TTC549 (cell line): Measurements from ENCODE around the gene S100A2.
"Not testable (repeated sequence)": the region's sequence is repeated elsewhere in the genome, so short reads cannot be mapped to it uniquely, and the experiment has no call there.

ENCODE experiments used
- FAIRE-seq: peaks from 2 replicates; lab custom pipeline; 2012; peaks lifted over from hg19 to GRCh38; lab: Jason Lieb, UNC

Gene S100A2

DNA sequence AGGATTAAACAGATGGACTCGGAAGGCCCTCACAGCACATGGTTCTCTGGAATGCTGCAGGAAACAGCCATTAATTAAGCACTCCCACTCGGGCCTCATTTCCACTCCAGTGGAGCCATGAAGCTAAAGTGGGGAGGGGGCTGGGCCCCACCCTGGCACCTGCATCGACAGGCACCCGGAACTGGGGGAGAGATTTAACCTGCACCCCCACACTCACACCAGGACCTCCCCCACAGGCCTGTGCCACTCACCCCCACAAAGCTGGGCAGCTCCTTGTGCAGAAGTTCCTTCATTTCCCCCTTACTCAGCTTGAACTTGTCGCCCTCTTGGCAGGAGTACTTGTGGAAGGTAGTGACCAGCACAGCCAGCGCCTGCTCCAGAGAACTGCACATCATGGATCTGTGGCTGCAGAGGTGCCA lies 2.2 kb downstream of the S100A2 start:
- no peak for FAIRE-seq

DNA sequence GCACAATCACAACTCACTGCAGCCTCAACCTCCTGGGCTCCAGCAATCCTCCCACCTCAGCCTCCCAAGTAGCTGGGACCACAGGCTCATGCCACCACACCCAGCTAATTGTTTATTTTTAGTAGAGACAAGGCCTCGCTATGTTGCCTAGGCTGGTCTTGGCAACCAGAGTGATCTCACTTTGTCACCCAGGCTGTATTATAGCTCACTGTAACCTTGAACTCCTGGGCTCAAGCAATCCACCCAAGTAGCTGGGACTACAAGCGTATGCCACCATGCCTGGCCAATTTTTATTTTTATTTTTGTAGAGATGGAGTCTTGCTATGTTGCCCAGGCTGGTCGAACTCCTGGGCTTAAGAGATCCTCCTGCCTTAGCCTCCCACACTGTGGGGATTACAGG lies 3.6 kb downstream of the S100A2 start:
- FAIRE-seq = not testable (repeated sequence)

DNA sequence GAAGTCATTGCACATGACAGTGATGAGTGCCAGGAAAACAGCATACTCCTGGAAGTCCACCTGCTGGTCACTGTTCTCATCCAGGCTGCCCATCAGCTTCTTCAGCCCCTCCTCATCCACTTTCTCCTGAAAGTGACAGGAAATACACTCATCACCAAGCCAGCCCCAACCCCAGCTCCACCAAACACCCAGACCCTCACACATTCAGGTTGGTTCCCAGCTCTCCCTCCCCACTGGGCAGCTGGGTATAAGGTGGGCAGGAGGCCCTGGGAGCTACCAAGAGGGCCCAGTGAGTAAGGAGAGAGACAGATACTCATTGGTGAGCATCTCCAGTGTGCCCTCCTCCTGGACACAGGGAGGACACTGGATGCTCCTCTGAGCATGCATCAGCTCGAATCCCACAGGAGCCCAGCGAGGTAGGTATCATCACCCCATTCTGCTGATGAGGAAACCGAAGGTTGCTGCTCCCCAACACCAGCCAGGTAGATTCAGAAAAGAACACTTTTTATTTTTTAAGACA lies 4.1 kb downstream of the S100A2 start:
- no peak for FAIRE-seq

DNA sequence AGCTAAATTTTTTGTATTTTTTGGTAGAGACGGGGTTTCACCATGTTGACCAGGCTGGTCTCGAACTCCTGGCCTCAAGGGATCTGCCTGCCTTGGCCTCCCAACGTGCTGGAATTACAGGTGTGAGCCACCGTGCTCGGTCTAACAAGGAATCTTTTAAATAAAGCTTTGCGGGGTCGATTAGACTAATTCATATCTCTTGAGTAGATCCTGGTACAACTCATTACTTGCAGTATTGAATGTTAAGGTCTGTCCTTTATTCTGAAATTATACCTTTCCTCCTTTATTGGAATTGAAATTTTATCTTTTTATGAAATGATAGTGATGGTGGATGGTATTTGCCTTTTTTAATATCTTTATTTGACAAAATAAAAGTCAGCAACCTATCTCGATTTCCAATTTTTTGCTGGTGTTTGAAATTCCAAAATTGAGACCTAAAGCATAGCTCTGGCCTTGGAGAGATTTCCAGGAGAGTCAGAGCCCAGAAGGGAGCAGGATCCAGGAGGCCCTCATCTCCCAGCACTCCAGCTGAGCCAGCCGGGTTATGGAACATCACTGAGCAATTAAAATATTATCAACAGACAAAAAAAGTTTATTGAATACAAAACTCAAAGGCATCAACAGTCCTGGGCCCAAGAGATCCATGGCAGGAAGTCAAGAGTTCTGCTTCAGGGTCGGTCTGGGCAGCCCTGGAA lies 4.7 kb downstream of the S100A2 start:
- FAIRE-seq = no peak

DNA sequence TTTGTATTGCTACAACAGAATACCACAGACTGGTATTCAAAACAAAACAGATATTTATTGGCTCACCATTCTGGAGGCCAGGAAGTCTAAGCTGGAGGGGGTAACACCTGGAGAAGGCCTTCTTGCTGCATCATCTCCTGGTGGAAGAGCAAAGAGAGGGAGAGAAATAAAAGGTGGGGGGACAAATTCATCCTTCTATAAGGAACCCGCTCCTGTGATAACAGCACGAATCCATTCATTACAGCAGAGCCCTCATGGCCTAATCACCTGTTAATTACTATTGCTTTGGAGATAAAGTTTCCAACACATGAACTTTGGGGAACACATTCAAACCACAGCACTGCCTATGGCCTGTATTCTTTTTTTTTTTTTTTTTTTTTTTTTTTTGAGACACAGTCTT lies 5.4 kb downstream of the S100A2 start:
- no peak for FAIRE-seq

DNA sequence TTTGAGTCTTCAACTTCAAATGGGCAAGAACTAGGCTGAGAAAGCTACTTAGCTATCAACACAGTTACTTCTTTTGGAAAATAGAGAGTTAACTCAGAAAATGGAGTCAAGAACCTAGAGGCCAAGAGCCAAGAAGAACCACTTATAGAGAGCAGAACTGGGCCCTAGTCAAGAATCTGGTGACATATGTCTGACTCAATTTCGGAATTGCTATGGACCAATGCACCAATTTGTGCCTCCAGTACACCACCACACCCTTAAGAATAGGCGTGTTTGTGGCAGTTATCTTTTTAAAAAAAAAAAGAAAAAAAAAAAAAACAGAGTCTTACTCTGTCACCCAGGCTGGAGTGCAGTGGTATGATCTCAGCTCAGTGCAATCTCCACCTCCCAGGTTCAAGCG lies 7.8 kb downstream of the S100A2 start:
- FAIRE-seq = no peak

DNA sequence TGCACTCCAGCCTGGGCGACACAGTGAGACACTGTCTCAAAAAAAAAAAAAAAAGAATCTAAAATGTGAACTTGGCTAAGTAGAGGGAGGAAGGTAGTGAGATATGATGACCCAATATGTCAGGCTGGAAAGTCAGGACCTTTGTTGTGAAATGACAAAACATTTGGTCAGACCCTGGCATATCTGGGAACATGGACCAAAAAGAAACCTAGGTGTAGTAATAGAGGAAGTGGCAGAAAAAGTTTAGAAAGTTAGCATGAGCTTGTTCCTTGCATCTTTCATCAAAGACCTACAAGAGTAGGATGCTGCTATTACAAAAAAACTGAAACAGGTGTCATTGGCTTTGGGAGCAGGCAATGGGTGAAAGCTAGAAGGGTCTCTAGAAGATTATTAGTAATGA lies 9.3 kb downstream of the S100A2 start:
- no peak for FAIRE-seq

DNA sequence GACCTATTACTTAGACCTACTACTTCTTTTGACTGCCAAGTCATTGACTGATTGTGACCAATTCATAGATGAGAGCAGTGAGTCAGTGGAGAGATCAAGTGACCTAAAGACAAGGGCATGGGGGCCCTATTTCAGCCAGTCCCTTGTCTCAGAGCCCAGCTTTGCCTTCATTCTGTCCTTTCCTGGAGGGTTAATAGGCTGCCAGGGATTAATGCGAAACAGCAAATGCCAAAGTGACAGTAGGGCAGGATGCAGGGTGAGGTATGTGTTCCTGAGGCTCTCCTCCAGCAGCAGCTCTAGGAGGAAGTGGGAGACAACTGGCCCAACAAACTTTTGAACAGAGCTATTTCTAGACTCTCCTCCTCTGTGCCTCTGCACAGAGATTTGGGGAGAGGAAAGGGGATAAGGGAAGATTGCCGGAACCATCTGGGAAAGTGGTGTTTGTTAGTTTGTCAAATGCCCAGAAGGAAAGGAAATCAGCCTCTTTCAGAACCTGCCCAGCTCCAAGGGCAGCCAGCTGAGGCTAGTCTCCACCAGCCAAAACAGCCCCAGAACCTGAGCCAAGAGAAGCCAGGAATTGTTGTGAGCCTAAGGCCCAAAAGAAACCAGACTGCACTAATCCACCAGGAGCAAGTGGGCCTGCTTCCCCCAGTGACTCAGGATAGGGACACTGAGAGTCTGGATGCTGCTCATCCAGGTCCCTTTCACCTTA lies 11.7 kb downstream of the S100A2 start:
- FAIRE-seq = no peak

DNA sequence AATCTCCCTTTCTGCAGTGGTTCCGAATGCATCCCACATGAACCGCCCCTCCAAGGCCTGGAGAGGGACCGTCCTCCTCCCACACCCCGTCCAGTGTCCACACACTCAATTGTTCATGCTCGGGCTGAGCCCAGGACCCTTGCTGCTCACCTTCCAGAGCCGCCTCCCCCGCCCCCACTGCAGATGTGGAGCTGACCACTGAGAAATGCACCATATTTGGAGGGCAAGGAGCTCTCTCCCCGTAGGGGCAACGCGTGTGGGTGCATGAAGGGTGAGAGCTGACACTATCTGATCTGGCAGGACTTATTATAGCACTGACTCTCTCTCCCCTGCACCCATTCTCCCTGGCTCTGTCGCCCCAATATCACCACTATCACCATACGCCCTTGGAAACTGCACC lies 12.5 kb downstream of the S100A2 start:
- no peak for FAIRE-seq

DNA sequence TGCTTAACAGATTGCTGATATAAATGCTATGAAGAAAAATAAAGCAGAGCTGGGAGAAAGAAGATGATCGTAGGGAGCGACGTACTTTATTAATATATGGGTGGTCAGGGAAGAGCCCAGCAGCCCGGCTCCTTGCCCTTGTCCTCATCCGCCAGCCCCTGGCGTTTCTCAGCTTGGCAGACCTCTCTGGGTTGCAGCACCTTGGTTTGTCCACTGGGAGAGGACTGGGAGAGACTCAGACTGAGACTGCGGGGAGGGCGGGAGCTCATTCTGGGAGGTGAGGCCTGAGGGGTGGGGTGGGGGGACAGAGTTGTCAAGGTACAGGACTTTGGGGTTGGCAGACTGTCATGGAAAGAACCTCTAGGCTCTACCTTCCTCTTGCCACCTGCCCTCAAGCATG lies 13.3 kb downstream of the S100A2 start:
- no peak for FAIRE-seq

DNA sequence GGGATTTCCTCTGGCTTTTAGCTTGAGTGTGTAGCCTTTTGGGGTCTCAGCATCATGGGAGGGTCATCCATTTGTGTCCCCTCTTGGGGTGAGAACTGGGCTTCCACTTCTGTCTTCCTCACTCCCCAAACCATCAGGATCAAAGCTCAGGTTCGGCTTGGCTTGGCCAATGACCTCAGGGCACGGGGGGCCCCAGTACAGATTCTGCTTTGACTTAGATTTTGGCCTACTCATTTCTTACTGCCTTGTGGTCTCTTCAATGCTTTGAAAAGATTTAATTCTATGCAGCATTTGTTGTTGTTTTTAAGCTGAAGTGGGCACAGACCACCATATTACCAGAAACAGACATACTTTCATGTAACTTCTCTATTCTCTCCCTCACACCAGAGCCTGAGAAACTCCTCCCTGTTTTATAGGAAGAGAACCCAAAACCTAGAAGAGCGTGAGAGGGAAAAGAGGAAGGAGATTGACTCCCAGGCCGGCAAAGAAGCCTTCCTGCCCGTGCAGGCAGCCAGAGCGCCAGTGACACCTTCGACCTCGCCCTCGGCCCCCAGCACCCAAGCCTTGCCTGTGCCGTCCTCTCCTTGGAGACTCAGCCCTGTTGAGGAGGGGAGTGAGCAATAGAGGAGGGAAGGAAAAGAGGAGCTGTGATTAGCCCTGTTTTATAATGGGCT lies 14.7 kb downstream of the S100A2 start:
- no peak for FAIRE-seq

DNA sequence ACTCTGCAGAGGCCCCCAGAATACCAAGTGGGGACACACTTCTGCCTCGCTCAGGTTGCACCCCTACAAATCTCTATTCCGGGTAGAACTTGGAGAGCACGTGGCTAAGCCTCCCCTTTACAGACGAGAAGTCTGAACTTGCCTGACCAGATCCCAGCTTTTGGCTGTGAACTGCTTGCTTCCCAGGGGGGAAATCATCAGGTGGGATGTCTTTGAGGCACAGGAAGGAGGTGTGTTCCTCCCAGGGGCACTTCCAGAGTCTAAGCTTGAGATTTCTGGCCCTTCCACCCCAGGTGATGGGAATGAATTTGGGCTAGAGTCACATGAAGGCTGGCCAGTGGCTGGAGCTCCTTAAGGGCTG lies 15.3 kb downstream of the S100A2 start:
- FAIRE-seq = no peak

DNA sequence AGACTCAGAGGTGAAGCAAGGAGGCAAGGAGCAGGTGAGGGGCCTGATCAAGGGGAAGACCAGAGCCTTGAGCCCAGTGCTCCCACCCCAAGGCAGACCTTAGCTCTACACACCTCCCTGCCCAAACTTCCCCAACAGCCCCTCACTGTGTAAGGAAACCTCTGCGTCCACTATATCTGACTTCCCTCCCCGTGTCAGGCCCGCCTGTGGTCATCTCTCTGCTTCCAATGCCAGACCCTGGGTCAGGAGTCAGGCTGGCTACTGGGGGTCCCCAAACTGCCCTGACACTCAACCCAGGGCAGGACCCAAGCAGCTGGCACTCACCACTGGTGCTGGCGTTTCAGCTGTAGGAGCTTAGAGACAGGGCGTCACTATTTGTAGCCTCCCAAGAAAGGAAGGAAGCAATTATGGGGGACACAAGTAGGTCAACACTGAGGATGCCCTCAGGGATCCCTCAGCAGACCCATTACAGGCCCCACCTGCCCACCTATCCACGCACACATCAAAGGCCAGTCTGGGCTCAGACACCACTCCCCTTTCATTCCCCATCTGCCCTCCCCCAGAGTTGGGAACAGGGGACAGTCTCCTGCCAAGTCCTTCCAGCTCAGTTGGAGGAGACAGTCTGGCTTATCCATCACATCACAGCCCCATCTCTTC lies 15.8 kb downstream of the S100A2 start:
- no peak for FAIRE-seq

DNA sequence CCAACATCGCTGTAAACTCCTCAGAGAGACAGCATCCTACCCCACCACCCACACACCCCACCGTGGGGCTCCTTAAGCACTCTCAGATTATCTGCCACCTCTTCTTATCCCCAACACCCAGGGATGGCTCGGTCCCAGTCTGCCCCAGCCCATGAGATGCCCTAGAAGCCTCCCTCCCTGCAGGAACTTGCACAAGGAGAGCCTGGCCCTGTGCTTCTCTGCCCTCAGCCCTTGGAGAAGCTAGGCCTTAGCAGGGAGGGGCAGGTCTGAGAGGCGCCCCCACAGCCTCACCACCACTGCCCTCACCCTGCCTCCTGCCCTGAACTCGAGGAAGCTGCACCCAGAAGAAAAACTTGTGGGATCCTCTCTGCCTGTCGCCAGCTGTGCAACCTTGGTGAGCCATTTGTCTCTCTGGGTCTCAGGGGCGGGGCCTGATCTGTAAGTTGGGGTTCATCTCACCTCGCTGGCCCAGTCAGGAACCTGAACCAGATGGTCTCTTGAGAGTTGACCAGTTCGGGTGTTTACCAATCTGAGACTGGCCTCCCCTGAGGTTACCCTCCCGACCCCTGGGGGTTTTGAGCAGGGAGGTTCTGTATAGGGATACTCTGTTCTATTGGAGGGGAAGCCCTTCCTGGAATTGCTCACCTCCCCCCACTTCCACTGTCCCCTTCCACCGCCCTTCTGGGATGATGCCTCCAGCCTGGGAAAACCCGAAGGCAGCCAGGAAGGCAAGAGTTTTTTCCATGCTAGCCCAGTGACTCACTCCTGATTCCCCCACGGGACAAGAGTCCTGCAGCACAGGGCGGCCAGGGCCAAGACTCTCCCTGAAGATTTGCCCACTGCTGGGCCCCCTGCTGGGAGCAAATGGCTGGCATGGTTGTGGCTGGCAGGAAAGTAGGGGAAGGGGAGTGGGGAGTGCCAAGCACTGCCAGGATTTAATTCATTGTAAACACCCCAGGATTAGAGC lies 16.6 kb downstream of the S100A2 start, which contains the start of gene S100A3:
Gene S100A3, minus strand, starts transcription at position 537 of the 967 bp plus-strand sequence. CDS start 773 bp downstream, outside the sequence.
- FAIRE-seq = no peak

DNA sequence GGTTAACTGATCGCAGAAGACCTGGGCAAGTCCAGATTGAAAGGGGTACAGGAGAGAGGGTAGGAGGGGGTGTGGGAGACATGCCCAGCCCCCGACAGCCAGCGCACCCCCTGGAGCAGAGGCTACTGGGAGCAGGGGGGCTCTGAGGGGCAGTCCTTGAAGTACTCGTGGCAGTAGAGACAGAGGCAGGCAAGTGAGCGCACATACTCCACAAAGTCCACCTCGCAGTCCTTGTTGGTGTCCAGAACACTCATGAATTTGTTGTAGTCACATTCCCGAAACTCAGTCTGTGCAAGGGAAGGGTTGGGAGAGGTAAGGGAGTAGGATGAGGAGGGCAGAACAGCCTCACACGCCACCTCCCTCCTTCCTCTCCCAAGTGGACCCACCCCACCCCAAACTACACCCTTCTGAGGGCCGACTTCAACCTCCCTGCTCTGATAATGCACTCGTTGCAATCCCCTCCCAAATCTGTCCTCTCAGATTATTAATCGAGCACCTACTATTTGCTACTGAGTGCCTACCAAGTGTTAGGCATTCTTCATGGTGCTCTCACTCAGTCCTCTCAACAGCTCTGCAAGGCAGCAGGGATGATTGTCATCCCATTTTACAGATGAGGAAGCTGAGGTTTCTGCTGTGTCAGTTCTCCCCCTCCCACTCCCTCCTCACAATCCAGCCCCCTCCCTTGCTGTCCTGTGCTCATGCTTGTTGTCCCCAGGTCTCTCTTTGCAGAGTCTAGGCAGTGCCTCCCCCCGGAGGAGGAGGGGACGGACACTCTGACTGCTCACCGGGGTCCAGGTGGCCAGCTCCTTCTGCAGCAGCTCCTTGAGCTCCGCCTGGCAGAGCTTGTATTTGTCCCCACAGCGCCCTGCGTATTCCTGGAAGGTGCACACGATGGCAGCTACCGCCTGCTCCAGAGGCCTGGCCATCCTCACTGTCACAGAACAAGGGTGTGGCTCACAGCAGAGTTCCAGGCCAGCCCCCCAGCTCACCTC lies 17.8 kb downstream of the S100A2 start:
- FAIRE-seq = no peak

DNA sequence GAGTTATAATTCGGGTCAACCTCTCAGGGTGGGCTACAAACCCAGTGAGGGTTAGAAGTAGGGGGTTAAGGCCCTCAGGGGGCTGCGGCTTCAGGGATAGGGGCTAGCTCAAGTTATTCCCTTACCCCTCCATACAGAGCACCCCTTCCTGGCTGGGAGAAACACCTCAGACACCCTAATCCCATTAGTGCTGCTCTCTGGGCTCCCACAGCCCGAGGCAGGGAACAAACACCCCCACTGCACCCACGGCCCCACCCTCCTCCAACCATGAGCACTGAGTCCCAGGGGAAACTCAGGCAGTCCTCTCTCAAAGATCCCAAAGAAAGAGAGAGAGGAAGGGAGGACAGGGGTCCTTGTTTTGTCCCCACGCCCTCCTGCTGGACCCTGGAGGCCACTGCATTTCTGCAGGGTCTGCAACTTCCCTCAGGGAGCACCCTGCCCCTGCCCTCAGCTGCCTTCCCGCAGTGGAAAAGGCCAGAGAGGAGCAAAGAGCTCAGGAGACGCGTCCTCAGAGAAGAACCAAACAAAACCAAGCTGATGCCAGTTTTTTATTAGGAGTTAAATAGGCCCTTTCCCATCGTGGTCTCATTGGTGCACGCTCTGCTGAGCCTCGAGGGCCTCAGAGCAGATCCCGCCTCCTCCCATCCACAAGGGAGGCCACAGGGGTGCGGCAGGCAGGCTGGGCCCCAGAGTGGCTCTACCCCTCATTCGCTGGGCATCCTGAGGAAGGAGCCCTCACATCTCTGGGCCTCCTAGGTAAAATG lies 18.7 kb downstream of the S100A2 start:
- no peak for FAIRE-seq

DNA sequence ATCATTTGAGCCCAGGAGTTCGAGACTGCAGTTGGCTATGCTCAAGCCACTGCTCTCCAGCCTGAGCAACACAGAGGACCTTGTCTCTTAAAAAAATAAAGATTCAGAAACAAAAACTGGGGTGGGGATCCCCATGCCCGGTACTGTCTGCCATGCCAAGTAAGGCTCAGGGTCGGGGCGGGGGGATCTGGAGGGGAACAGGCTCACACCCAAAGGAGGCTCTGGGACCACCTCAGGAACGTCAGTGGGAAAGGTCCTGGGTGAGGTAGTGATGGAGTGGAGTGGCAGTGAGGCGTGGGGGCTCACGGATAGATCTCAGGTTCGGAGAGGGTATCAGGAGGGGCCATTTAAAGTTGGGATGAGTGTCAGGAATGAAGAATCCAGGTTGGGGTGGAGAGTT lies 19.3 kb downstream of the S100A2 start:
- no peak for FAIRE-seq

DNA sequence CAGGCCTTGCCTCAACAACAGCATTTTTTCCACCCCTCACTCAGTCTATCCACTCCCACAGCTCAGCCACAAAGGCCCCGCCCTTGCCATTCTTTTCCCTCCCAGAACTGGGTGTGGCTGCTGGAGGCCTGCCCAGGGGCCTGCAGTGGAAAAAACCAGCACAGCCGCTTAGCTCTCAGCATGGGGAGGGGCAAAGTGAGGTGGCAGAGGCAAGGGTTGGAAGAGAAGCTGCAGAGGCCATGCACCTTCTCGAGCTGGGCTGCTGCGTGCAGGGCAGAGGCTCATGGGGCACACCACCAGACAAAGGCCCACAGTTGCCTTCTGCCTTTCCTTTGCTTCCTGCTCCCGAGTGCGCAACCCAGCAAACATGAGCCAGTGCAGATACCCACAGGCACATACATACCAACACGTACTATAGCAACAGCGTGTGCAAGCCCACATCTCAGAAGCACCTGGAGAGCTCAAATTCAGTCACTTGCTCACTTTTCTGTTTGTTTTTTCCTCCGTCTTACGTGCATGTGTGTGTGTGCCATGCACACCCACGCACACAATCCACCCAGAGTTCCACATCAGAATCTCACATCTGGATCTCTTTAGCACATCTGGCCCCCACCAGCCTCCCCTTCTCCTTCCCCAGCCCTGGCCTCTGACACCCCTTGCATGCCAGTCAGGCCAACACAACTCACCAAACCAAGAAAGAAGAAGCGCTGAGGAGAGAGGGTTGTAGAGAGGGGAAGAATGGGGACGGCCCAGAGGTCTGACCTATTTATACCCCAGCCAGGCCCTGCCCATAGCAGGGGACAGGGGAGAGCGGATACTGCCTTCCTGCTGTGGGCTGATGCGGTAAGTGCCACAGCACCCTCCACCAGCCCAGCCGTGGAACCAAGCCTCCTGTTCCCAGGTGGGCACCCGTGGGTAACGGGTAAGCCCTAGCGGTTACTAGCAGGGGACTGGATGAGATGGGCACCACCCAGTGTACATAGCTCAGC lies 20.3 kb downstream of the S100A2 start, which contains the start of gene S100A4:
Gene S100A4, minus strand, starts transcription at position 740 of the 989 bp plus-strand sequence. CDS start 1,012 bp downstream, outside the sequence.
- FAIRE-seq = peak; percentile 98
